Measurements from ENCODE around the gene GCH1. TPM values are rescaled to one million over a fixed set of nuclear protein-coding genes. Genes with fewer than 3 reads are reported as not detected.
A peak's percentile ranks its signal among the peaks of the same experiment; 100 is the strongest.
"Not testable (repeated sequence)": the region's sequence is repeated elsewhere in the genome, so short reads cannot be mapped to it uniquely, and the experiment has no call there.

The GCH1 gene
- total RNA-seq, 6 experiments from 2014 or later = 41.5 to 93.6 (median 58.1) TPM

- DNase-seq = no peak
- Histone ChIP-seq H3K27ac (no peak overlapping the region), H3K4me1 (no peaks in the 10 kb centered on the region), H3K9me3 (no peaks in the 10 kb centered on the region), H3K4me3 (no peak overlapping the region), H3K27me3 (no peaks in the 10 kb centered on the region), H3K36me3 (no peaks in the 10 kb centered on the region)
- intact Hi-C loops (cut with DNase I) = no loop called here
- TF ChIP-seq POLR2A (IDR thresholded peaks at IDR 0.05) (no peak), CTCF (IDR thresholded peaks at IDR 0.05) (no peak)
- 100% methylated on average over 3 of the region's 7 CpGs for WGBS (ENCODE audit: insufficient coverage, low coverage, low lambda C conversion rate, missing lambda C conversion rate)
- ATAC-seq = no peak
Observed at GRCh38 chr14:54803396-54803795, 99.2 kb downstream of the GCH1 start.

GRCh38 chr14:54801482-54801881, 101.1 kb downstream of the GCH1 start:
- H3K27me3 ChIP-seq; H3K4me1 ChIP-seq; H3K27ac ChIP-seq; ATAC-seq; DNase-seq; intact Hi-C loops (cut with DNase I); H3K36me3 ChIP-seq; H3K9me3 ChIP-seq; H3K4me3 ChIP-seq: not testable (repeated sequence)
- WGBS (ENCODE audit: insufficient coverage, low coverage, low lambda C conversion rate, missing lambda C conversion rate) = 69% methylated on average over 2 of the region's 2 CpGs

GRCh38 chr14:54798465-54799124, 104.0 kb downstream of the GCH1 start:
- no peaks in the 10 kb centered on the region for H3K27me3 ChIP-seq
- intact Hi-C loops (cut with DNase I) = no loop called here
- no peak overlapping the region for H3K27ac ChIP-seq
- 81% methylated on average over 9 of the region's 9 CpGs for WGBS (ENCODE audit: insufficient coverage, low coverage, low lambda C conversion rate, missing lambda C conversion rate)
- DNase-seq (peak in 1 of 3 donors; percentile 4), ATAC-seq (no peak)
- H3K4me3 ChIP-seq = no peak overlapping the region
- no peaks in the 10 kb centered on the region for H3K9me3 ChIP-seq
- no peaks in the 10 kb centered on the region for H3K36me3 ChIP-seq
- no peak for TF ChIP-seq CTCF (IDR thresholded peaks at IDR 0.05)
- no peak for TF ChIP-seq POLR2A (IDR thresholded peaks at IDR 0.05)
- no peaks in the 10 kb centered on the region for H3K4me1 ChIP-seq

GRCh38 chr14:54797986-54798385, 104.6 kb downstream of the GCH1 start:
- H3K4me1 ChIP-seq = no peaks in the 10 kb centered on the region
- DNase-seq = peak in 1 of 3 donors; percentile 19
- H3K27me3 ChIP-seq = no peaks in the 10 kb centered on the region
- H3K4me3 ChIP-seq = no peak overlapping the region
- H3K36me3 ChIP-seq = peaks cover 0 to under 1% (median 0%) of the 10 kb centered on the region in 4 donors
- peak in 1 of 4 donors; percentile 7 for ATAC-seq
- TF ChIP-seq CTCF (IDR thresholded peaks at IDR 0.05) = no peak
- TF ChIP-seq POLR2A (IDR thresholded peaks at IDR 0.05) = no peak
- 81% methylated on average over 1 of the region's 4 CpGs for WGBS (ENCODE audit: insufficient coverage, low coverage, low lambda C conversion rate, missing lambda C conversion rate)
- intact Hi-C loops (cut with DNase I) = no loop called here
- H3K9me3 ChIP-seq = no peaks in the 10 kb centered on the region
- no peak overlapping the region for H3K27ac ChIP-seq

GRCh38 chr14:54797556-54797955, 105.1 kb downstream of the GCH1 start:
- DNase-seq (peak in 1 of 3 donors; percentile 33), ATAC-seq (peak in 1 of 4 donors; percentile 14)
- H3K4me3 ChIP-seq = no peak overlapping the region
- 87% methylated on average over 3 of the region's 6 CpGs for WGBS (ENCODE audit: insufficient coverage, low coverage, low lambda C conversion rate, missing lambda C conversion rate)
- H3K36me3 ChIP-seq = peaks cover 0 to 5% (median 0%) of the 10 kb centered on the region in 4 donors
- intact Hi-C loops (cut with DNase I) = no loop called here
- H3K27me3 ChIP-seq = no peaks in the 10 kb centered on the region
- H3K4me1 ChIP-seq = no peaks in the 10 kb centered on the region
- TF ChIP-seq POLR2A (IDR thresholded peaks at IDR 0.05) (no peak), CTCF (IDR thresholded peaks at IDR 0.05) (no peak)
- H3K27ac ChIP-seq = no peak overlapping the region
- H3K9me3 ChIP-seq = no peaks in the 10 kb centered on the region

All from right lobe of liver (tissue), 6 donors.